GM18507 (cell line): Measurements from ENCODE around the gene SYT7.
"Not testable (repeated sequence)": the region's sequence is repeated elsewhere in the genome, so short reads cannot be mapped to it uniquely, and the experiment has no call there.

Source experiments
- DNase-seq: peaks from one replicate; pipeline ENCODE4 v3.0.0; 2011; ENCODE audit warnings: low read depth; ENCODE audit not compliant: insufficient read length; ENCODE audit errors: extremely low spot score
- FAIRE-seq: peaks from 2 replicates; lab custom pipeline; 2011; peaks lifted over from hg19 to GRCh38; lab: Jason Lieb, UNC

SYT7 gene

DNA sequence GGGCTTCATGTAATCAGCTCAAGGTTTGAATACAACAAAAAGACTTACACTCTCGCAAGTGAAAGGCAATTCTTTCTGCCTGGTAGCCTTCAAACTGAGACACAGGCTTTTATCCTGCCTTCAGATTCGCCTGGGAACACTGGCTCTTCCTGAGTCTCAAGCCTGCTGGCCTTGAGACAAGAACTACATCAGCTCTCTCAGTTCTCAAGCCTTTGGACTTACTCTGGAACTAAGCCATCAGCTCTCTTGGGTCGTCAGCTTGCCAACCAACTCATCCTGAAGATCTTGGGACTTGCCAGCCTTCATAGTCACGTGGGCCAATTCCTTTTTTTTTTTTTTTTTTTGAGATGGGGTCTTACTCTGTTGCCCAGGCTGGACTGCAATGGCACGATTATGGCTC is 108.0 kb downstream of the SYT7 start:
- DNase-seq (no peak), FAIRE-seq (no peak)

DNA sequence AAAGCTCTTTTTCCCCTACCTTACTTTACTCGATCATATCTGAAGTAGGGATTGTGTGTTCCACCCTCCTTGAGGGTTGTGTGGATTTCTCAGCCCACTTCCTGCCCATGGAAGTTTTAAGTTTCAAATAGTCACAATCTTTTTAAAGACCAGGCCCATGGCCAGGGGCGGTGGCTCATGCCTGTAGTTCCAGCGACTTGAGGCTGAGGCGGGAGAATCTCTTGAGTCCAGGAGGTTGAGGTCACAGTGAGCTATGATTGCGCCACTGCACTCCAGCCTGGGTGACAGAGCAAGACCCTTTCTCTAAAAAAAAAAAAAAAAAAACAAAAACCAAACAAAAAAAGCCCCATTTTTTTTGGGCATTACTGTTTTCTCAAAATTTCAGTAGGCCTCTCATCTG is 108.6 kb downstream of the SYT7 start:
- no peak for DNase-seq
- no peak for FAIRE-seq

DNA sequence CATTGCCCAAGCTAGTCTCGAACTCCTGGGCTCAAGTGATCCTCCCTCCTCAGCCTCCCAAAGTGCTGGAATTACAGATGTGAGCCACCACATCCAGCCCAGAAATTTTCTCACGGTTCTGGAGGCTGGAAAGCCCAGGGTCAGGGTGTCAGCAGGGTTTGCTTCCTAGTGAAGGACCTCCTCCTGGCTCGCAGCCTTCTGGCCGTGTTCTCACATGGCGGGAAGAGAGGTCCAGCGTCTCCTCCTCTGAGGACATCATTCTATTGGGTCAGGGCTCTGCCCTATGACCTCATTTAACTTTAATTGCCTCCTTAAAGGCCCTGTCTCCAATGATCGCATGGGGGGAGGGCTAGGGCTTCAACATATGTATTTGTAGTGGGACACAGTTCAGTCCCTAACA is 112.9 kb downstream of the SYT7 start:
- no peak for FAIRE-seq

DNA sequence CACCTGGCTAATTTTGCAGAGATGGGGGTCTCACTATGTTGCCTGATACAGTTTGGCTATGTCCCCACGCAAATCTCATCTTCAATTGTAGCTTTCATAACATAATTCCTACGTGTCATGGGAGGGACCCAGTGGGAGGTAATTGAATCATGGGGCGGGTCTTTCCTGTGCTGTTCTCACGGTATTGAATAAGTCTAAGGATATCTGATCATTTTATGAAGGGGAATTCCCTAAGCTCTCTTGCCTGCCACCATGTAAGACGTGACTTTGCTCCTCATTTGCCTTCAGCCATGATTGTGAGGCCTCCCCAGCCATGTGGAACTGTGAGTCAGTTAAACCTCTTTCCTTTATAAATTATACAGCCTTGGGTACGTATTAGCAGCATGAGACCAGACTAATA is 113.3 kb downstream of the SYT7 start:
- not testable (repeated sequence) for DNase-seq, FAIRE-seq

More for the DNA sequence above, 112.9 kb downstream of the SYT7 start:
- DNase-seq: no peak
